Measurements from ENCODE around the gene FLT3. TPM values are rescaled to one million over a fixed set of nuclear protein-coding genes. Genes with fewer than 3 reads are reported as not detected.
A peak's percentile ranks its signal among the peaks of the same experiment; 100 is the strongest.

FLT3 gene
- total and polyA plus RNA-seq, 10 of the 15 experiments (the other 5 are each of a cell fraction or from before 2014, with no cell fraction given) = 0.04 to 0.19 (median 0.11) TPM; not detected in 1

DNA sequence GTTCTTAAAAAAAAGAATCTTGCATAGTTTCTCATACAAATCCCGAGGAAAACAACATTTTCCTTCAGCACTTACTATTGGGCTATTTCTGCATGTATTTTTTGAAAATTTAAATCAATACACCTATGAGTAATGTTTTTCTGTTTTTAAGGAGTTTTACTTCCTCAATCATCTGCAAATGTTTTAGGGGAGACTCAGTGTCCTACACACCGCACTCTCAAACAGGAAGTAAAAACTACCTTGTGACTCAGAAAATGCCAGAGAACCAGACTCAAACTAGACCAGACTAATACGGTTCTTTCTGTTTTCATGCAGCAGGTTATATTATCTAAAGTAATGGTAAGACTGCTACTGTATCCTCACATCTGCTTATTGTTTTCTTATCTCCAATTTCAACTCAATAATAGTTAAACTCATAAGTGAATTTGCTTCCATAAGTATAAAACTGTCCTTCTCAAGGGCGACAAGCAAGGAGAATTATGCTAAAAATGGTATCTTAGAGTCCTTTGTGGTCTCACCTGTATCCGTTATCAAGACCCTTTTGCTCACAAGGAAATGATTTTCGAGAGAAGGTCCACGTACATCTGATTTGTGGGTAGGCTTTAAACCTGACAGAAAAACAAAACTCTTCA, 52.5 kb downstream of the FLT3 start (continued):
- TF ChIP-seq, protein P1, sequence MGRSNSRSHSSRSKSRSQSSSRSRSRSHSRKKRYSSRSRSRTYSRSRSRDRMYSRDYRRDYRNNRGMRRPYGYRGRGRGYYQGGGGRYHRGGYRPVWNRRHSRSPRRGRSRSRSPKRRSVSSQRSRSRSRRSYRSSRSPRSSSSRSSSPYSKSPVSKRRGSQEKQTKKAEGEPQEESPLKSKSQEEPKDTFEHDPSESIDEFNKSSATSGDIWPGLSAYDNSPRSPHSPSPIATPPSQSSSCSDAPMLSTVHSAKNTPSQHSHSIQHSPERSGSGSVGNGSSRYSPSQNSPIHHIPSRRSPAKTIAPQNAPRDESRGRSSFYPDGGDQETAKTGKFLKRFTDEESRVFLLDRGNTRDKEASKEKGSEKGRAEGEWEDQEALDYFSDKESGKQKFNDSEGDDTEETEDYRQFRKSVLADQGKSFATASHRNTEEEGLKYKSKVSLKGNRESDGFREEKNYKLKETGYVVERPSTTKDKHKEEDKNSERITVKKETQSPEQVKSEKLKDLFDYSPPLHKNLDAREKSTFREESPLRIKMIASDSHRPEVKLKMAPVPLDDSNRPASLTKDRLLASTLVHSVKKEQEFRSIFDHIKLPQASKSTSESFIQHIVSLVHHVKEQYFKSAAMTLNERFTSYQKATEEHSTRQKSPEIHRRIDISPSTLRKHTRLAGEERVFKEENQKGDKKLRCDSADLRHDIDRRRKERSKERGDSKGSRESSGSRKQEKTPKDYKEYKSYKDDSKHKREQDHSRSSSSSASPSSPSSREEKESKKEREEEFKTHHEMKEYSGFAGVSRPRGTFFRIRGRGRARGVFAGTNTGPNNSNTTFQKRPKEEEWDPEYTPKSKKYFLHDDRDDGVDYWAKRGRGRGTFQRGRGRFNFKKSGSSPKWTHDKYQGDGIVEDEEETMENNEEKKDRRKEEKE (IDR thresholded peaks at IDR 0.05) = no peak
- TF ChIP-seq RCOR1 (conservative IDR thresholded peaks at IDR 0.05; ENCODE audit: low read depth, low read length) (no peak), JUND (IDR thresholded peaks at IDR 0.05; ENCODE audit: low read depth, low read length) (peak; percentile 19; the same call in 1 of the 2 replicates), EP300 (IDR thresholded peaks at IDR 0.05; ENCODE audit: borderline replicate concordance in 1 of 2, control insufficient read depth in 1 of 2, low read depth in 2 of 2, low read length in 2 of 2) (peak; percentile 5 to 80; a peak in 3 of 4 replicates), MAX (IDR thresholded peaks at IDR 0.05; ENCODE audit: low read depth, low read length) (no peak), STAT3 (IDR thresholded peaks at IDR 0.05; ENCODE audit: low read depth, low read length) (0 out of 2 replicates have a peak, but pooled peaks have one; percentile 29), PBX3 (IDR thresholded peaks at IDR 0.05; ENCODE audit: insufficient replicate concordance, low read depth, low read length) (no peak), MEF2B (IDR thresholded peaks at IDR 0.05; ENCODE audit: partially characterized antibody, poor library complexity, severe bottlenecking) (no peak), NBN (IDR thresholded peaks at IDR 0.05) (0 out of 2 replicates have a peak, but pooled peaks have one; percentile 35), GATAD2B (conservative IDR thresholded peaks at IDR 0.05; ENCODE audit: low read depth) (no peak), E4F1 (IDR thresholded peaks at IDR 0.05; ENCODE audit: borderline replicate concordance, partially characterized antibody) (no peak), HDAC2 (IDR thresholded peaks at IDR 0.05) (no peak), TAF1 (IDR thresholded peaks at IDR 0.05; ENCODE audit: borderline replicate concordance, low read depth, low read length) (no peak), MXI1 (IDR thresholded peaks at IDR 0.05; ENCODE audit: low read depth, low read length) (peak; percentile 37; the same call in 1 of the 2 replicates), ASH2L (IDR thresholded peaks at IDR 0.05; ENCODE audit: borderline replicate concordance, low read depth) (peak; percentile 52; the same call in 1 of the 2 replicates), NR2C1 (IDR thresholded peaks at IDR 0.05) (0 out of 2 replicates have a peak, but pooled peaks have one; percentile 4), MLLT1 (IDR thresholded peaks at IDR 0.05) (no peak), IRF4 (IDR thresholded peaks at IDR 0.05; ENCODE audit: low read depth, low read length) (peak; percentile 70; the same call in 1 of the 2 replicates), SIX5 (IDR thresholded peaks at IDR 0.05; ENCODE audit: low read depth, low read length, severe bottlenecking) (no peak), CREM (IDR thresholded peaks at IDR 0.05; ENCODE audit: low read depth) (peak; percentile 65; the same call in 1 of the 2 replicates), ATF7 (IDR thresholded peaks at IDR 0.05; ENCODE audit: low read depth) (peak; percentile 79)
